Activated CD4-positive, CD25-positive, alpha-beta regulatory T cell treated with anti-CD3 and anti-CD28 coated beads, Interleukin-2, amount 50 U/mL, for 24 hours (primary cell): ENCODE results near the gene SNX25.
"Not testable (repeated sequence)": the region's sequence is repeated elsewhere in the genome, so short reads cannot be mapped to it uniquely, and the experiment has no call there.

ENCODE experiments used
- ATAC-seq, 2 donors: fragments of 150-1000 bp; cut with Tn5 transposase; one replicate each; pipeline ENCODE4 v1.10.0; 2021; ENCODE audit warnings: mild to moderate bottlenecking in 1 of 2, moderate library complexity in 1 of 2

The SNX25 gene

DNA sequence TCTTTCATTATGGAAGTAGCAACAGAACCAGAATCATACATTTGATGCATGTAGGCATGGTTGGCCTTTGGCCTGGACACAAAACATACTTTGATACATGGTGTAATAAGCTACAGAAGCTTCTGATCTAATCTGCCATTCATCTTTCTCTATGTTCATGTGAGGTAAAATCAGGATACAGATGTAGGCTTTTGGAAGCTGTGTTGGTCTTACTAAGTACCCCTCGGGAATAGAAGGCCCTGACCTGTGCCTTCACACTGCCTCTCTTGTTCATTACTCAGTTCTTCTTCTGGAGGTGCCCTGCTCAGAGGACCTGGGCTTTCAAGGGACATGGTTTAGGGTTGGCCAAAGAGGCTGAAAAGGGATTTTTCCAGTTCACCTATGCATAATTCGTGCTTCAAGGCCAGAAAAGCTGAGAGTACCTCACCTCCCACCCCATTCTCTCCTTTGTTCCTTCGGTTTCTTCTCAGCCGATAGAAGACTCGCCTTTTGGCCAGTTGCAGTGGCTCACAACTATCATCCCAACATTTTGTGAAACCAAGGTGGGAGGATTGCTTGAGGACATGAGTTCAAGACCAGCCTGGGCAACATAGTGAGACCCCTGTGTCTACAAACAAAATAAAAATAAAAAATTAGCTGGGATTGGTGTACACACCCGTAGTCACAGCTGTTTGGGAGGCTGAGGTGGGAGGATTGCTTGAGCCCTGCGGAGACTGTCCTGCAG is 25.9 kb downstream of the SNX25 start:
- no peak for ATAC-seq

DNA sequence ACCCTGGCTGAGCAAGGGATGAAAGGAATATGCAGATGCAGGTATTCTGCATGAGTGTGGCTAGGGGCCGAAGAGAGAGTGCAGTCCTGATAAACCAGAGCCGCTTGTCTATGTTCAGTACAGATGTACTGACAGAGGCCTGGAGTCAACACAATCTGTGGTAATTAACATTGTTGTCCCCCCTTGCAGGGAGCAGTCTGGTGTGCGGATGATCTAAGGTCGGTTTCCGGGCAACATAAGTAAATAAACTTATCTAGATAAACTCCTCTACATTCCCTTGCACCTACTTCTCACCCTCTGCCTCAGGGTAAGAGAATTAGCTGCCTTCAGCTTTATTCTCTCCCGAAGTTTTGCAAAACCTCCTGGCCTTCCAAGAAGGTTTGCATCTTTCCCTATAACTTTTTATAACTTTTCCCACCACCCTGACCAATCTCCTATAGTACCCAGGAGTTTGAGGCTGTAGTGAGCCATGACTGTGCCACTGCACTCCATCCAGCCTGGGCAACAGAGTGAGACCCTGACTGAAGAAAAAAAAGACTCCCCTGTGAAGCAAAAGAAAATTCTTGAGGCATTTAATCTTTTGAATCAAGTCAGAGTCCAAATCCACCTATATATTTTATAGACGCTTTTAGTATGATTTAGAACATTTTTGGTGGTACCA is 26.6 kb downstream of the SNX25 start:
- no peak for ATAC-seq

DNA sequence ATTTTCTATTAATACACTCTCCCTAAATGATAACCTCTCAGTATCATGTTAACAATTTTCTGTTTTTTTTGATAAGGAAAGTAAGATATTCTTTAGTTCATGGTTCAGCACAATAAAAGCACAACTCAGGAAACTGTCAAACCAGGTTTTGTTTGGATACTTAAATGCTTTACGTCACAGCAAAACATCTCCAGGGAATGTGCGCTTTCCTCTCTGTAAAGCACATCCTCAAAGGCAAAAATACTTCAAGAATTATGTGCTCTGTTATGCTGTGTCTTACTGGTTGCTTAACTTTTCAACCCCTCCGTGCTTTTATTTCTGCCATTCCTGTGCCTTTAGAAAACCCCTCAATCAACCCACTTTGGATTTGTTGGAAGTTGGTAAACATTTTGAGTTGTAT is 27.8 kb downstream of the SNX25 start:
- no peak for ATAC-seq

DNA sequence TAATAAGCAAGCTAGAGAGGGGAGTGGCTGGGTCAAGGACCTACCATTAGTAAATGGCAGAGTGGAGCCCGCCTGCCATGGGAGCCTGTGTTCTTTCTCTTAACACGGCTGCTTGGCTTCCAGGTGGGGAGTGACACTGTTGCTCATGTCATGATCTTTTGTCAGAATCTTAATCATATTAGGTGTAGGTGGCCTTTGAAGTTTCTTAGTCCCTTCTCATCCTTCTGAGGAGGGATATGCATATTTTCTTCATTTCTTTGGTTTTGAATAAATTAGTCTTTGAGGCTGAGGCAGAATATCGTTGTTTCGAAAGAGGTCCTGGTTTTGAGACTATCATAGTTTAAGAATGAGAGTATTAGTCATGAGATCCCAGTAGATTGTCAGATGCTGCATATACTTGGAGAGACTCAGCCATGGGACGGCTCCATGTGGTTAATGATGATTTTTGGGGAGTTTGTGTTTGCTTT is 28.9 kb downstream of the SNX25 start:
- ATAC-seq: peak; percentile 95 to 96

DNA sequence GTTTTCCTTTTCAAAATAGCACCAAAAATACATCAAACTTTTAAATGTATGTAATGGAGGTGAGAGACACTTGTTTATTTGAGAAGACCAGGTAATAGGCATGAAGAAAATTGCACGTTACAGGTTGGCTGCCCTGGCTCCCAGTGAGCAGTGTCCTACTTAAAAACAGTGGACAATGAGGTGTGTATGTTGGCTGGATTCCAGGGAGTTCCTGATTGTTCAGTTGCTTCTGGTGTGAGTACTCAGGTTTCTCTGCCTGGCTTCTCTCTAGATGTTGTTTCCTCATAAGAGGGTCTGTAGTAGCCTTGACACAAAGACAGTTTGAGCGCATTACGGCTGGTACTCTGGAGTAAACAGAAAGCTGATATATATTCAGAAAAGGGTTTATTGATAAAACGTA is 29.4 kb downstream of the SNX25 start:
- no peak for ATAC-seq

DNA sequence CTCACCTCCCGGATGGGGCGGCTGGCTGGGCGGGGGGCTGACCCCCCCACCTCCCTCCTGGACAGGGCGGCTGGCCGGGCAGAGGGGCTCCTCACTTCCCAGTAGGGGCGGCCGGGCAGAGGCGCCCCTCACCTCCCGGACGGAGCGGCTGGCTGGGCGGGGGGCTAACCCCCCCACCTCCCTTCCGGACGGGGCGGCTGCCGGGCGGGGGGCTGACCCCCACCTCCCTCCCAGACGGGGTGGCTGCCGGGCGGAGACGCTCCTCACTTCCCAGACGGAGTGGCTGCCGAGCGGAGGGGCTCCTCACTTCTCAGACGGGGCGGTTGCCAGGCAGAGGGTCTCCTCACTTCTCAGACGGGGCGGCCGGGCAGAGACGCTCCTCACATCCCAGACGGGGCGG is 31.1 kb downstream of the SNX25 start:
- ATAC-seq: not testable (repeated sequence)

DNA sequence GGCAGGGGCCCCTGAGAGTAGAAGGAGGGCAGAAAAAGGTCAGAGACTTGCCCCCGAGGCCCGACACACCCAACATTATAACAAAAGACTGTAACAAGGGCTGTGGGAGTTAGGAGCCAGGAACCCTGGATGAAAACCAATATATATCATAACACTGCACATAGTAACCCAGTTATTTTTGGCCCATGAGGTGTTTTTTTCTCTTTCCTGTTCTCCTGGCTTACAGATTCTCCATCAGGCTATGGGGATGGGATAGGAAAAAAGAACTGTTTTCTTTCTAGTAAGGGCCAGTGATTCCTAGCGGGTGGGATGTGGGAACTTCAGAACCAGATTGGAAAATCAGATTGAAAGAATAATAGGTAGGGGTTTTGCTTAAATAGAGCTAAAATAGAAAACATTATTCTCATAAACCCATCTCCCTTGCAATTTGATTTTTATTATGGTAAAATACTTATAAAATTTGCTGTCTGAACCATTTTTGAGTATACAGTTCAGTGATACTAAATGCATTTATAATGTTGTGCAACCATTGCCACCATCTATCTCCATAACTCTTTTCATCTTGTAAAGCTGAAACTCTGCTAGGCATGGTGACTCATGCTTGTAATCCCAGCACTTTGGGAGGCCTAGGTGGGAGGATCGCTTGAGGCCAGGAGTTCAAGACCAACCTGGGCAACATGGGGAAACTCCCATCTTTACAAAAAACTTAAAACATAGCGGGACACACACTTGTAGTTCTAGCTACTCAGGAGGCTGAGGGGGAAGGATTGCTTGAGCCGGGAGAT is 33.5 kb downstream of the SNX25 start:
- no peak for ATAC-seq

DNA sequence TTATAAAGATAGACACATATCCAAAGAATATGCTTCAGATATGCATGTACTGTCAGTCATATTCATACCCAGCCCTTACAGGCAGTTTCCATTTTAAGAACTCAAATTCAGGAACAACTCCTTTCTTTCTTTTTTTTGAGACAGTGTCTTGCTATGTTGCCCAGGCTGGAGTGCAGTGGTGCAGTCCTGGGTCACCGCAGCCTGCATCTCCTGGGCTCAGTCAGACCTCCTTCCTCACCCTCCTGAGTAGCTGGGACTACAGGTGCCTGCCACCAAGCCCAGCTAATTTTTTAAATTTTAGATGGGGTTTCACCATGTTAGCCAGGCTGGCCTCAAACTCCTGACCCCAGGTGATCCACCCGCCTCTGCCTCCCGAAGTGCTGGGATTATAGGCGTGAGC is 34.5 kb downstream of the SNX25 start:
- ATAC-seq: no peak

DNA sequence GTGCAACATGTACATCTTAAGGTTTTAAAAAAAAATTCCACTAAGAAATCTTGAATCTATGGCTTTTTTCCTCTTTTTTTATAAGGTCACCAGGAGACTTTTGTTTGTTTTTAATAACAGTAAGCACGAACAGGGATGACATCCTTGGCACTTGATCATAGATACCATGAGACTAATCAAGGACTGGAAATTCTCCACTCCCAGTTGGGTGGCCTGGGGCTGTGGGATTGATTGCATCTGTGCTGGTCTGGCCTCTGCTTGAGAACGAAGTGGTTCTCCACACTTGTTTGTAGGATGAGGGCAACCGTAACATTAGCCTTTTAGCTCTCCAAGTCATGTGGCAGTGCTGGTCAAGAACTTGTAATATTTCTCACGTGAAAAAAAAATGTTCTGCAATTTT is 35.4 kb downstream of the SNX25 start:
- ATAC-seq: no peak

DNA sequence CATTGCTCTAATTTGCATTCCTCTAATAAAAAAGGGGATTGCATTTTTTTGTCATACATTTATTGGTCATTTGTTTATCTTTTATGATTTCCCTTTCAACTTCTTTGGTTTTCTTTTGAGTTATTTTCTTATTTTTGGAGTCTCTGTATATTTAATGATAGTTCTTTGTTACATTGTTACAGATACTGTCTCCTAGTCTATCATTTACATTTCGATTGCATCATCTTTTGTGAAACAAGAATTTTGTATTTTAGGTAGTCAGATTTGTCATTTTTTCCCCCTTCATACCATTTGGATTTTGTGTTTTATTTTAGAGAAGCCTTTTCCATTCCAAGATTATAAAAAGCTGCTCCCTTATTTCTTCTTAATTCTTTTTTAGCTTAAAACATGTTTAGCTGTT is 37.1 kb downstream of the SNX25 start:
- no peak for ATAC-seq

DNA sequence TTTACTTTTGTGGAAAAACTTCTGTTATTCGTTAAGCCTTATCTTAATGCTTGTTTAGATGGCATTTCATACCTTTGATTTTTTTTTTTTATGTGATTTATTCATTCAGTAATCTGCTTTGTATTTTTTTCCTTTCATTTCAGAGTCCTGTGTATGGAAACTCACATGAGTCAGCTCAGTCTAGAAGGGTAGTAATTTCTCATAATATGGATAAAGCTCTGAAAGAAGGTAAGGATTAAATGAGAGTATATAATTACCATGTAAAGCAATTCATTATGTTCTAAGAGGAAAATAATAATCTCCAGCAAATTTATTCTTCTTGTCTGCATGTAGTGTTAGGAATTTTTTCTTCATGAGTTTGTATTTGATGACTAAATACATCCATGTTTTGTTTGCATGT is 37.8 kb downstream of the SNX25 start:
- ATAC-seq: peak; percentile 53 to 58

DNA sequence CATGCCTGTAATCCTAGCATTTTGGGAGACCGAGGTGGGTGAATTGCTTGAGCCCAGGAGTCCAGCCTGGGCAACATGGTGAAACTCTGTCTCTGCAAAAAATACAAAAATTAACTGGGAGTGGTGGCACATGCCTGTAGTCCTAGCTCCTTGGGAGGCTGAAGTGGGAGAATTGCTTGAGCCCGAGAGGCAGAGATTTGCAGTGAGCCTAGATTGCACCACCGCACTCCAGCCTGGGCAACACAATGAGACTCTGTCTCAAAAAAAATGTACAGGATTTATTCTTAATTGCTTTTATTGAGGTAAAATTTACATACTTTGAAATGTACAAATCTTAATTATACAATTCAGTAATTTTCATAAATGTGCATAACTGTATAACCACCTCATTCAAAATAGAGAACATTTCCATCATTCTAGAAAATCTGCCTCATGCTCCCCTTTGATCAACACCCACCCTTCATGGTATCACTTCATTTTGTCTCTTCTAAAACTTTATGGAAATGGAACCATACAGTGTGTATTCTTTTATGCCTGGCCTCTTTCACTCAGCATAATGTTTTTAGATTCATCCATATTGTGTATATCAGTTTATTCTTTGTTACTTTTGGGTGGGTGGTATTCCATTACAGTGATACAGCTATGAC is 39.1 kb downstream of the SNX25 start:
- ATAC-seq: no peak

DNA sequence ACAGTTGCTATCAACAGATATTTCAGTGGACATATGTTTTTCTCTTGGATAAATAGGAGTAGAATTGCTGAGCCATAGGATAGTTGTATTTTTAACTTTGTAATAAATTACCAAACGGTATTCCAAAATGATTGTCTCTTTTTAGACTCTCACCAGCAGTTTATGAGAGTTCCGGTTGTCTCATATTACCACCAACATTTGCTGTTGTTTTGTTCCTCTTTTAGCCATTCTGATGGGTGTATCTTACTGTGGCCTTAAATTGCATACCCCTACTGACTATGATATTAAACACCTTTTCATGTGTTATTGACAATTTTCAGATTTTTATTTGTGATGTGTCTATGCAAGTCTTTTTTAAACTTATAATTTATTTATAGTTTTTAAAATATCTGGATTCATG is 39.7 kb downstream of the SNX25 start:
- no peak for ATAC-seq

DNA sequence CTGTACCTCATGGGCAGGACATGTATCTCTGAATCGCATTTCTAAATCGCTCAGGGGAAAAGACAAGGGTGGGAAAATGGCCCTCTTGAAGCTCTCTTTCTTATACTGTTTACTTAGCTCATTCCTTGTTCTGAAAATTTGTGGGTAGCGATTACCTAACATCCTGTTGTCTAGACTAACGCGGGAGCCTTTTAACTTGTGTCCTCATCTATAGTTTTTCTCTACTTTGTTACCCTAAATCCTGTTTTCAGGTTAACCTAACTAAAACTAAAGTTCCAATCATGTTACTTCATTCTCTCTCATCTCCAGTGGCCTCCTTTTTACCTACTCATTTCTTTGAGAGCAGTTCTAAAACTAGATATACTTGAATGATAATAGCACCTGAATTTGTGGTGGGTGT is 45.0 kb downstream of the SNX25 start:
- no peak for ATAC-seq

DNA sequence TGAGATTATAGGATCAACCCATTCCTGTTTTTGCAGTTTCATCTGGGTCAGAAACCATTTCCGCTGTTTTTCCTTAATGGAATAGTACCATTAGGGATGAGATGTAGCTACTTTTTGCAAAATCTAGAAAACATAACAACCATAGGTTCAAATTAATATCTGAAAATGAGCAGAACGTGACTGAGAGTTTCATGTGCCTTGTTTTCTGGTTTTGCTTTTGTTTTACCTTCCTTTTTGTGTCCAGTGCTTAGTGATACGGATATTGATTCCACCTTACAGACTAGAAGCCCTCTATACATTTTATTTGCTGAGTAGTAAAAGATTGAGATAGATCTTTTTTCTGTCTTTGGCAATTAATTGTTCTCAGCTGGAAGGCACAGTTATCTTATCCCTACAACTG is 46.5 kb downstream of the SNX25 start:
- no peak for ATAC-seq

DNA sequence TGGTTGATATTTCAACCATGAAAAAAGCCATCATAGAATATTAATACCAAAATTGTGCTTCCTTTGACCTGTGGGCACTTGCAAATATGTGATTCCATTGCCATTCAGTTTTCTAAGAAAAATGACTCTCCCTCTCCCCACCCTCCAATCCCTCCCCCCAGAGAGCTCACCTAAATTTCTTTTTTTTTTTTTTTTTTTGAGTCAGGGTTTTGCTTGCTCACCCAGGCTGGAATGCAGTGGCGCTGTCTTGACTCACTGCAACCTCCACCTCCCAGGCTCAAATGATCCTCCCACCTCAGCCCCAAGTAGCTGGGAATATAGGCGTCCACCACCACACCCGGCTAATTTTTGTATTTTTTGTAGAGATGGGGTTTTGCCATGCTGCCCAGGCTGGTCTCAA is 47.0 kb downstream of the SNX25 start:
- ATAC-seq: no peak

DNA sequence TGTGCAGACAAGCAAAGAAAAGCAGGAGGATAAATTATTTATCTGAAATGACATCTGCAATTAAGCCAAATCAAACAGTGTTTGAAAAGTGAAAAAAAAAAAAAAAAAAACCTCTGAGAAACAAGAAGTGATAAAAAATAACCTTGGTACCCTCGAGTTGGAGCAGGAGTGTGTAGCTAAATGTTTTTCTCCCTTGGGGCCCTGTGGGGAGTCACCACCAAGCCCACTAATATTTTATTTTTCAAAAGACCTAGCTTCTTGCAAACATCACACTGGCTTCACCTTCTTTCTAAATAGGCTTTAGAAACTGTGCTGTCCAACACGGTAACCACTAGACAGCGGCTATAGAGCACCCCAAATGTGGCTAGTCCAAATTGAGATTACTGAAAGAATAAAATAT is 47.7 kb downstream of the SNX25 start:
- ATAC-seq: no peak

DNA sequence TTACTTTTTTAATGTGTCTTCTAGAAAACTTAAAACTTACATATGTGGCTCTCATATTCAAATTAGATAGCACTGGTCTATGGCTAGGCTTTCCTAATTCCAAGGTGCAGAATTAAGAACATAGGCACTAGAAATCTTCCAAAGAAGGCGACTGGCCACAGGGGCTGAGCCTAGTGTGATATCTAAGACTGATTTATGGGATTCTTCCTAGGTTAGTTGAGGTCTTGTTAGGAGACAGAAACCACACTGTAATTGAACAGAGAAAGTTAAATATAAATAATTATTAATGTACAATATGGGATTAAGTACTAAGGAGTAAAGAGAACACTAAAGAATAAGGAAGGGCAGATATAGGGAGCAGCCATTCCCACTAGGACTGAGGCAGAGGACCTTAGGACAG is 48.3 kb downstream of the SNX25 start:
- no peak for ATAC-seq

DNA sequence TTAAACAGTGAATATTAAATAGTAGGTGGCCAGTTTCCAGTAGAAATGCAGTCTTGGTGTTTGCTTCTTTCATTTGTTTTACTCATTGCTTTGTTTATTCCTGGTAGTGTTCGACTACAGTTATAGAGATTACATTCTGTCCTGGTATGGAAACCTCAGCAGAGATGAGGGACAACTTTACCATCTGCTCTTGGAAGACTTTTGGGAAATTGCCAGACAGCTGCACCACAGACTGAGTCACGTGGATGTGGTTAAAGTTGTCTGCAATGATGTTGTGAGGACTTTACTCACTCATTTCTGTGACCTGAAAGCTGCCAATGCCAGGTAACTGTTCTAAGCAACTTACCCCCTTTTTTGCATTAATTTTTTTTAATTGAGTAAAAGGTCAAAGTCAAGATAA is 49.3 kb downstream of the SNX25 start:
- peak; percentile 69 to 90 for ATAC-seq

DNA sequence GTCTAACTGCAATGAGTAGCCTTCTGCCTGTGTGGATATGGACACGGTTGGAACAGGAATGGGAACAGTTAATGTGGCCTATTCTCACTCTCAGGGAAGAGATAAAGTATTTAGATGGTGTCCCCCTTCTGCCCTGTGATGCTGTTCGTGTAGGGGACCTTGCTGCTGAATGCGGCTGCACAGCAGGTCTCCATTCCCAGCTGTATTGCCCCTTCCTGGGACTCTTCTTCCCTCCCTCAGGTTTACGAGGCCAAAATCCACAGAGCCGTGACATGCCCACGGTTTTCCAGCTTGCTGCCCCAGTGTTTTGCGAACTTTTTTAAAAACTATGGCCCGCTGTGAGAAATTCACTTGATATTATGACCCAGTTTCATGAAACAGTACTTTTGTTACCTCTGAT is 50.3 kb downstream of the SNX25 start:
- no peak for ATAC-seq

DNA sequence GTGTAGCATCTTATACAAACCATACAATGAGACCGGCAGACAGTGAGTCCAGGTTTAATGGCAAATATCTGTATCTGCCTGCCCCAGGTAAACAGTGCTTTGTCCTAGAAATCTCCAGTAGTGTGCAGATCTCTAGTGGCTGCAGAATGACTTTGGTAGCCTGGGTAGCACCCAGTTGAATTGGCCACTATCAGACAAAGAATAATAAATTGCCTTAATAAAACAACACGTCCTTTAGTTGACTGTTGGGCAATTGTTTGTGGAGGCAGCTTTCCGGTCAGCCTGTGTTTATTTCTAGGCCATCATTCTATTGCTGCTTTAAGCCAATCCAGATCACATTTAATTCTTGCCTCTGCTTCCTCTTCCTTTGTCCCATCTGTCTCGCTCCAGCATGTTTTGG is 52.5 kb downstream of the SNX25 start:
- no peak for ATAC-seq

DNA sequence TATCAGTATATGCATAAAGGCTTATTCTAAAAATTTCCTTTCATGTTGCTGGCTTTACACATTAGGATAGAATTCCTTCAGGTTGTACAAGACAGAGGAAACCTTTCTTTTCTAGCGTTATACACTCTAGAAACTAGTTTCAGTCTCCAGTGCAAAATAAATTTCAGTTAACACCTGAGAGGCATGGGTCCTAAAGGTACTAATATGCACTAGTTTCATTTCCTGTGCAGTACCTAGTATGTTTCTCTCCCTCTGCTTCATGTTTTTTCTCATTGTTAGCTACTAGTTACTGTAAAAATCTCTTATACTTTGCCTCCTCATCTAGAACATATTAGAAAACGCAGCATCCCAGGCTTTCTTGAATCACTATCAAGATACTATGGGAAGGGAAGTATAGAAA is 54.0 kb downstream of the SNX25 start:
- ATAC-seq: no peak

DNA sequence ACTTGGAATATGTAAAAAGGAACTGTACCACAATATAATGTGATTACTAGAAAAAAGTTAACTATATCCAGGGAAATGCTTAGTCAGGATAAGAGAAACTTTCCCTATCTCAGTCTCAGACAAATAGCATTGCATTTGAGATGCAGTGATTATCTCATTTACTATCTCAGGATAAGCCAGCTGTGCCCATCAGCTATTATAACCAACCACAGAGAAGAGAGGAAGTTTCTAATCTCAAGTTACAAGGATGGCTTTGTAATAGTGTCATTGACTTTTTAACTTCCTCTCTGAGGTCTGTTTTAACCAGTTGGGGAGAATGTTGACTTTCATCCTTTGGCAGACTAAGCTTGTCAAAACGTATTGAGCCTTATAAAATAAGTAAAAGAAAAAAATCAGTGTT is 56.5 kb downstream of the SNX25 start:
- ATAC-seq: no peak
